A673 (cell line): Measurements from ENCODE around the gene CFAP73.

Experiments
- EZH2 ChIP-seq: fragments of 200-600 bp; sonication (generic); IDR thresholded peaks from 2 replicates; pipeline ENCODE4 v1.6.1; 2017; ENCODE audit warnings: borderline replicate concordance, low read depth, mild to moderate bottlenecking, mixed read lengths, antibody characterized with exemption, low read length; ENCODE audit not compliant: poor library complexity, severe bottlenecking
- TF ChIP-seq, protein P1 (sequence below): fragments of 300-800, 200-600 bp; sonication (generic); conservative IDR thresholded peaks from 2 replicates; pipeline ENCODE4 v1.5.1; 2017; ENCODE audit warnings: low read depth, mild to moderate bottlenecking, antibody characterized with exemption, low read length, moderate library complexity, mixed read lengths

DNA sequence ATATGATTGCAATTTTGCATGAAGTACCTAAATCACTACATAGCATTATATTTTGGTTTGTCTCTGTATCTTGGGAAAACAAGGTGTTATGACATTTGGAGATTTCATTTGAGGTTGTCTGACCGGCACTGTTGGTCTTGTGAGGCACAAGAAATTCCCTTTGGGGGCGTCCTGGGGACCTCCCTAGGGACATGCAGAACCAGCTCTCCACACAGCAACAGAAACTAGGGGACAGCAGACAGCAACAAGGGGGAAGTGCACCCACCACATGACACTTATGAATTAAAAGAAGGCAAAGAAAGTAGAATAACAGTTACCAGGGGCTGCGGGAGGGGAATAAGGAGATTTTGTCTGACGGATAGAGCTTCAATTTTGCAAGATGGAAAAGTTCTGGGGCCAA is 21.4 kb downstream of the CFAP73 start:
- TF ChIP-seq, protein P1, sequence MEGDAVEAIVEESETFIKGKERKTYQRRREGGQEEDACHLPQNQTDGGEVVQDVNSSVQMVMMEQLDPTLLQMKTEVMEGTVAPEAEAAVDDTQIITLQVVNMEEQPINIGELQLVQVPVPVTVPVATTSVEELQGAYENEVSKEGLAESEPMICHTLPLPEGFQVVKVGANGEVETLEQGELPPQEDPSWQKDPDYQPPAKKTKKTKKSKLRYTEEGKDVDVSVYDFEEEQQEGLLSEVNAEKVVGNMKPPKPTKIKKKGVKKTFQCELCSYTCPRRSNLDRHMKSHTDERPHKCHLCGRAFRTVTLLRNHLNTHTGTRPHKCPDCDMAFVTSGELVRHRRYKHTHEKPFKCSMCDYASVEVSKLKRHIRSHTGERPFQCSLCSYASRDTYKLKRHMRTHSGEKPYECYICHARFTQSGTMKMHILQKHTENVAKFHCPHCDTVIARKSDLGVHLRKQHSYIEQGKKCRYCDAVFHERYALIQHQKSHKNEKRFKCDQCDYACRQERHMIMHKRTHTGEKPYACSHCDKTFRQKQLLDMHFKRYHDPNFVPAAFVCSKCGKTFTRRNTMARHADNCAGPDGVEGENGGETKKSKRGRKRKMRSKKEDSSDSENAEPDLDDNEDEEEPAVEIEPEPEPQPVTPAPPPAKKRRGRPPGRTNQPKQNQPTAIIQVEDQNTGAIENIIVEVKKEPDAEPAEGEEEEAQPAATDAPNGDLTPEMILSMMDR: no peak
- no peak for TF ChIP-seq EZH2
